ENCODE measurements around the gene ZNF681. TPM values are rescaled to one million over a fixed set of nuclear protein-coding genes. Genes with fewer than 3 reads are reported as not detected.
"Not testable (repeated sequence)": the region's sequence is repeated elsewhere in the genome, so short reads cannot be mapped to it uniquely, and the experiment has no call there.

The ZNF681 gene
- total and polyA plus RNA-seq, 9 of the 15 experiments (the other 6 are each of a cell fraction or from before 2014, with no cell fraction given) = 2.8 to 8.6 (median 4.1) TPM

- H3K79me2 ChIP-seq (ENCODE audit: control insufficient read depth, insufficient read depth, low read length); H3K27ac ChIP-seq (ENCODE audit: extremely low read depth, low read depth, low read length); H3K9ac ChIP-seq (ENCODE audit: insufficient read depth in 1 of 2, low read depth in 2 of 2, low read length in 2 of 2); H3K36me3 ChIP-seq (ENCODE audit: control insufficient read depth, insufficient read depth, low read length); POLR2A ChIA-PET; DNase-seq (ENCODE audit: extremely low read depth in 1 of 4, low spot score in 3 of 4); H4K20me1 ChIP-seq (replicated peaks; ENCODE audit: control insufficient read depth, insufficient read depth, low read length); H3K4me2 ChIP-seq (ENCODE audit: insufficient read depth, low read length); H3K4me3 ChIP-seq; BruUV-seq (replicated peaks); in situ Hi-C loops (cut with MboI); H3K9me1 ChIP-seq (ENCODE audit: control insufficient read depth, insufficient read depth, low read length); H3K27me3 ChIP-seq (ENCODE audit: control insufficient read depth in 2 of 2, insufficient read depth in 2 of 2, low read length in 2 of 2); H2AFZ ChIP-seq (ENCODE audit: low read depth, low read length); H3K9me3 ChIP-seq (replicated peaks; ENCODE audit: control insufficient read depth, insufficient read depth, low read depth, low read length); intact Hi-C loops (cut with micrococcal nuclease); ATAC-seq; FAIRE-seq; H3K4me1 ChIP-seq (replicated peaks in 1 of 2; ENCODE audit: control insufficient read depth in 2 of 2, insufficient read depth in 2 of 2, low read length in 2 of 2); CTCF ChIA-PET (ENCODE audit: low intra/inter-chr PET ratio): not testable (repeated sequence)
- WGBS (ENCODE audit: insufficient coverage, low coverage, missing lambda C conversion rate) = 19% methylated on average over 7 of the region's 9 CpGs
These were observed 65.8 kb downstream of the ZNF681 start for GRCh38 chr19:23692937-23693336.

Other genes with a start within 250 kb of the ZNF681 start
- 12.9 and 15.2 TPM in 2 replicates for gene ZNF675, start 71.7 kb downstream of the ZNF681 start, total RNA-seq (2014; rRNA removed)
- gene ZNF675, start 71.7 kb downstream of the ZNF681 start, total RNA-seq (2014; rRNA removed; fragmentation: Illumina TruSeq; extraction: Trizol) = 26.5 and 28.0 TPM in 2 replicates
- 22.1 and 26.1 TPM in 2 replicates for gene ZNF675, start 71.7 kb downstream of the ZNF681 start, total RNA-seq (2015; rRNA removed; fragmentation: Illumina TruSeq; extraction: Trizol)
- gene ZNF675, start 71.7 kb downstream of the ZNF681 start, total RNA-seq (2021) = 14.7 and 17.2 TPM in 2 replicates
- 14.8 and 15.7 TPM in 2 replicates for gene ZNF675, start 71.7 kb downstream of the ZNF681 start, polyA plus RNA-seq (2011; rRNA removed)
- 18.6 and 21.6 TPM in 2 replicates for gene ZNF675, start 71.7 kb downstream of the ZNF681 start, polyA plus RNA-seq (2014; fragmentation: Illumina TruSeq; extraction: Trizol)
- gene ZNF675, start 71.7 kb downstream of the ZNF681 start, polyA plus RNA-seq (2014; fragmentation: Nextera tagmentation; extraction: Ambion mirVana) = 10 to 100 TPM; 13.2 to 21.3 TPM
- gene ZNF675, start 71.7 kb downstream of the ZNF681 start, polyA plus RNA-seq (2014; rRNA removed) = 14.1 and 15.7 TPM in 2 replicates
- 13.4 and 16.3 TPM in 2 replicates for gene ZNF726, start 156.0 kb upstream of the ZNF681 start, total RNA-seq (2014; rRNA removed)
- 17.2 and 17.5 TPM in 2 replicates for gene ZNF726, start 156.0 kb upstream of the ZNF681 start, total RNA-seq (2014; rRNA removed; fragmentation: Illumina TruSeq; extraction: Trizol)
- gene ZNF726, start 156.0 kb upstream of the ZNF681 start, total RNA-seq (2015; rRNA removed; fragmentation: Illumina TruSeq; extraction: Trizol) = 14.0 and 14.6 TPM in 2 replicates
- 10.5 and 11.6 TPM in 2 replicates for gene ZNF726, start 156.0 kb upstream of the ZNF681 start, total RNA-seq (2021)
- 12.4 and 16.1 TPM in 2 replicates for gene ZNF726, start 156.0 kb upstream of the ZNF681 start, polyA plus RNA-seq (2011; rRNA removed)
- gene ZNF726, start 156.0 kb upstream of the ZNF681 start, polyA plus RNA-seq (2014; fragmentation: Illumina TruSeq; extraction: Trizol) = 10.3 and 10.5 TPM in 2 replicates
- gene ZNF726, start 156.0 kb upstream of the ZNF681 start, polyA plus RNA-seq (2014; fragmentation: Nextera tagmentation; extraction: Ambion mirVana) = 1 to 10 TPM; 8.6 to 9.0 TPM
- 16.7 and 20.8 TPM in 2 replicates for gene ZNF726, start 156.0 kb upstream of the ZNF681 start, polyA plus RNA-seq (2014; rRNA removed)